Left renal cortex interstitium (tissue), 4 donors: ENCODE results near the gene LRRC66. TPM values are rescaled to one million over a fixed set of nuclear protein-coding genes. Genes with fewer than 3 reads are reported as not detected.

Experiments used
- DNase-seq, 4 donors: peaks; one replicate each; pipeline ENCODE4 v3.0.0-alpha.2; 2013; ENCODE audit warnings: low read depth in 4 of 4, low spot score in 2 of 4, missing footprints in 1 of 4
- polyA plus RNA-seq, 4 donors: library from polyadenylated mRNA; unstranded; fragments of 120-200 nt; gene quantifications; one replicate each; pipeline ENCODE4 v1.2.1, GENCODE V29; 2013; ENCODE audit not compliant: insufficient read length in 4 of 4

Gene LRRC66, protein sequence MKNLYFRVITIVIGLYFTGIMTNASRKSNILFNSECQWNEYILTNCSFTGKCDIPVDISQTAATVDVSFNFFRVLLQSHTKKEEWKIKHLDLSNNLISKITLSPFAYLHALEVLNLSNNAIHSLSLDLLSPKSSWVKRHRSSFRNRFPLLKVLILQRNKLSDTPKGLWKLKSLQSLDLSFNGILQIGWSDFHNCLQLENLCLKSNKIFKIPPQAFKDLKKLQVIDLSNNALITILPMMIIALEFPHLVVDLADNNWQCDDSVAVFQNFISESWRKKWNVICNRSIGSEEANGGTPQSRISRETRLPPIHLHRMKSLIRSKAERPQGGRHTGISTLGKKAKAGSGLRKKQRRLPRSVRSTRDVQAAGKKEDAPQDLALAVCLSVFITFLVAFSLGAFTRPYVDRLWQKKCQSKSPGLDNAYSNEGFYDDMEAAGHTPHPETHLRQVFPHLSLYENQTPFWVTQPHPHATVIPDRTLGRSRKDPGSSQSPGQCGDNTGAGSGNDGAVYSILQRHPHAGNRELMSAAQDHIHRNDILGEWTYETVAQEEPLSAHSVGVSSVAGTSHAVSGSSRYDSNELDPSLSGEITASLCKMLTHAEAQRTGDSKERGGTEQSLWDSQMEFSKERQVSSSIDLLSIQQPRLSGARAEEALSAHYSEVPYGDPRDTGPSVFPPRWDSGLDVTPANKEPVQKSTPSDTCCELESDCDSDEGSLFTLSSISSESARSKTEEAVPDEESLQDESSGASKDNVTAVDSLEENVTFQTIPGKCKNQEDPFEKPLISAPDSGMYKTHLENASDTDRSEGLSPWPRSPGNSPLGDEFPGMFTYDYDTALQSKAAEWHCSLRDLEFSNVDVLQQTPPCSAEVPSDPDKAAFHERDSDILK
- 1 to 10 TPM in 2 of 4 donors, under 1 TPM in 2; 0.52 to 1.2 (median 0.86) TPM for polyA plus RNA-seq

DNA sequence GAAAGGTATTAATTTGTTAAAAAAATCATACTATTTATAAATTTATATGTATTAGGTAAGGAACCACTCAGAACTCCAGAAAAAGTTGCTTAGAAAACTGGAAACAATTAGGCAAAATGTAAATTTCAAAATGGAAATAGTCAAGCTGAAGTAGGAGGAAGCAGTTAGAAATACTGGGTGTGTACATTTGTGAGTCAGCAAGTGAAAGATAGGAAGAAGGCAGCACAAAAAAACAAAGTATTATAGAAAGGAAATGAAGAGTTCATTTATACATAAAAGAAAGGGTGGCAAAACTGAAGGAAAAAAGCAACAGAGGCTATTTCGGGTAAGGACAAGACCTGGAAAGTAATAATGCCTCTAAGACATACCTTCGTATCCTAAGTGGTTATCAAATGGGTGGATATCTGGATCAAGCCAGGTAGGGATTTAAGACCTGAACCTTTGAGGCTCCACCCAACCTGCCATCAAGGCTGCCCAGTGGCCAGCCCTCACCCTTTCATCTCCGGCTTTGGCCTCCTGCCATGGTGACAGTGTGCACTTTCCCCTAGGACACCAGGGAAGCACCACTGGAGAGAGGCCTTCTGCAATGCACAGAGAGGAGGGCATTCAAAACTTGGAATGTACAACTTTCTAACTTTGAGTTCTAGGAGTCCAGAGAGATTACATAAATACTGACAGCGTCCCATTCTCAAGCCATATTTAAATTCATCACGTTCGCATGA is at the start of gene LRRC66:
Gene LRRC66 (minus strand): TSS at position 428 of the 722 bp plus-strand sequence. CDS start 2,750 bp downstream, outside the sequence.
- no peak for DNase-seq

DNA sequence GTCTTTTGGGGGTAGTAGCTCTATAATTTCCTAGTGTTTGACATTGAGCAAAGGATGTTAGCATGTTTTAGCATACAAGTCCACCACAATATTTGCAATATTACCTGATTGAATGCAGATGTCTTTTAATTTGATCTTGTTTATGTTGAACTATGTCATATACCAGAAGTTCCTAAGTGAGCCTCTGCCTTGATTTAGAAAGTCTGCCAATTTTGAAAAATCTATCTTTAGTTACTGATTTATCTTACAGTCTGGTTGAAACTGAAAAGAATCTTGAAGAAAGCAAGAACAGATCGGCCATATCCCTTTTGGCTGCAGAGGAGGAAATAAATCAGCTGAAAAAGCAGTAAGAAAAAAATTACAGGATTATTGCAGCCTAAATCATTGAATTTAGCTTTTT is 49.4 kb upstream of the LRRC66 start:
- no peak for DNase-seq

DNA sequence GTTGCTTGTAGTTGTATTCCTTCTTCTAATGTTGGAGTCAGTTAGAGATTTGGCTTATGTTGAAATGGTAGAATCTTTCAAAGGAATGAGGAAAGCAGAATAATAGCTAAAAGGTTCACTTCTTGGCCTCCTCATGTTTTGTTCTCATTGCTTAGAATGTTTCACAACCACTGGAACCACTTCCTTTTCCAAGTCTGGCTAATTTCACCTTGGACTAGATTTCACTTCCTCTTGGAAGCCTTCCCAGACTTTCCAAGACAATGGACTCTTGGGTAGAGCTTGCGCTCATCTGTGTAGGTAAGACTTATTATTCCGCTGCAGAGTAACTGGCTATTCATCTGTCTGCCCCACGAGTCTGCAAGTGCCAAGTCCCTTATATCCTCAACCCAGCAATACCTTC is 39.2 kb upstream of the LRRC66 start:
- DNase-seq: no peak

DNA sequence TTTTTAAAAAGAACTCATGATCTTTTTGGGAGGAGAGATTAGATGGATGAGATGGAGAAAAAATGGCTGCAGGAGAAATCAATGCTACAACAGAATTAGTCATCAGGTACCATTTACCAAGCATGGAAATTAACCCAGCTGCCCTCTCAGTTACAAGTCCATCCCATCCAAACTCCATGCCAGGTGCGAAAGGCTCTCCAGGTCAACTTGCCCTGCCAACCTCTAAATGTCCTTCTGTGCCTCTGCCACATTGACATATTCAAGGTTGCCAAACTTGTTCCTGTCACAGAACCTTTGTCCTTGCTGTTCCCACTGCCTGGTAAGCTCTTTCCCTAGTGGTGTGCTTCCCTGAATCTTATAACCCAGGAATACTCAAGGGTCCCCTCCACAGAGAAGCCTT is 38.1 kb upstream of the LRRC66 start:
- no peak for DNase-seq

DNA sequence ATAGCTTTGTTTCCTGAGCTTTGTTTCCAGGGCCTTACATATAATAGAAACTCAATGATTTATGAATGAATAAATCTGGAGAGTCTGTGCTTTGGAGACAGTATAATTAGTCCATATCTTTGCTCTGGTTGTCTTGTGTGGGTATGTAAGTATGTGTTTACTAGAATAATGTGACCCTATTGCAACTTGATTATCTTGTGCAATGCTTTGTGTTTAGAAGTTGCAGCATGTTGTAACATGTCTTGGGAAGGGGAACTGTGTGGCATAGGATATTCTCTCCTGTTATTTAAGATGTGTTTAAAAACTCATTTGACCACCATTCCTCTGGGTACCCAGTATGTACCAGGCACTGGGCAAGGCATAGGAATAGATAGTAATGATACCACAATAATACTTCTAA is 37.0 kb upstream of the LRRC66 start:
- DNase-seq: no peak

DNA sequence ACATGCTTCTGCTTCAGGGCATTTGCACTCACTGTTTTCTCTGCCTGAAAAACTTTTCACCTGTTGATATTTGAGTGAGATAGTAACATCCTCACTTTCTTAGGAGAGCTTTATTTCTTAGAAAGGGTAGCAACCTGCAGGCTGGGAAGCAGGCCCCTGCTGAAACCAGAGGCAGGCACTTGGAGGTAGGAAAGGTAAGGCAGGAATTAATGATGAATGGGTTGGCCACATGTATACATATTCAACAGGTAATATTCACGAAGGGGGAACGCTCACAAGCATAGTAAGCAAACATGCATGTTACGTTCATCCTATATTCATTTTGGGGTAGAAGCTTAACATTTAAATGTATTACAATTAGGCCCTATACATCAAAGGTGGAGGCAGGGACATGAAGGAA is 34.1 kb upstream of the LRRC66 start:
- no peak for DNase-seq

DNA sequence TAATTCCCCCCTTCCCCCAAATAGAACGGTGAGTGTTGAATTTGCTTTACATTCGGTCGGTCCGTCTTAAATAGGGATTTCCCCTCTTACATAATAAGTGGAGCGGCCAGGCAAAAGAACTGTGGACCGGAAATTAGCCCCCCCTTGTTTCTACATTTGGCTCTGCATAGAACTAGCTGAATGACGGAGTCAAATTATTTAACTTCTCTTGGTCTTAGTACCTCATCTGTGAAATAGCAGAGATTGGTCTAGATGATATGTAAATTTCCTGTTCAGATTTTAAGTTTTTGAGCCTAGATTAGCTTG is 32.3 kb upstream of the LRRC66 start:
- DNase-seq: no peak

DNA sequence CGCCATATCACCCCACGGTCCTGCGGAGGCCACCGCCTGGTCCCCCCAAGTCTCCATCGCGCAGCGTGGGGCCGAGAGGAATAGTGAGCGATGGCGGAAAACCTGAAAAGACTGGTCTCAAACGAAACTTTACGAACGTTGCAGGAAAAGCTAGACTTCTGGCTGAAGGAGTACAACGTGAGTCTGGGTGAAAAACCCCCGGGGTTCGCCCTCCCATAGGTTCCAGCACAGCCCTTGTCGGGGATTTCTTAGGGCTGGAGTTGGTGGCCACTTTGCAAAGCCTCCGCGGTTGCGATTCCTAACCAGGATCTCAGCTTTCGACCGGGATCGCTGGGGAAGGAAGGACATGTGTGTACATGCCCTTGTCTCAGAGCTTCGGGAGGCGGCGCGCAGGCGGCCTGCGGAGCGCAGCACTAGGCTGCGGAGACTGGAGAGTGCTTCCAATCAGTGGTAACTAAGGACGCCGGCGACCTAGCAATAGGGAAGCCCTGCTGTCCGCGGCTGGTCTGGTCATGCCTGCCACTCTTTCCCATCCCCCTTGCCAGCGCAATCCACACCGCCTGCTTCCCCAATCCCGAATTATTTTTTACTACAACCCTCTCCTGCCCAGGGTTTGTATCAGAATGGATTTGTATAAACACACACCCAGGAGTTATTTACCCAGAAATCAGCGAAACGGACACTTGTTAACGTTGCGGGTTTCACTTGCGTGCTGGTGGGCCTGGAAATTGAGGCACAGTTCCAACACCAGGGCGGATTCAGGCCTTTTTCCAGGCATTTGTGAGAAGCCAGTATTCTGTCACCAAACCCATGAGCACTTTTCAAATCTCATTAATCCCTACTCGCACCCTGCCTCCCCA is 31.7 kb upstream of the LRRC66 start:
- peak in 1 of 4 donors; percentile 32 for DNase-seq

DNA sequence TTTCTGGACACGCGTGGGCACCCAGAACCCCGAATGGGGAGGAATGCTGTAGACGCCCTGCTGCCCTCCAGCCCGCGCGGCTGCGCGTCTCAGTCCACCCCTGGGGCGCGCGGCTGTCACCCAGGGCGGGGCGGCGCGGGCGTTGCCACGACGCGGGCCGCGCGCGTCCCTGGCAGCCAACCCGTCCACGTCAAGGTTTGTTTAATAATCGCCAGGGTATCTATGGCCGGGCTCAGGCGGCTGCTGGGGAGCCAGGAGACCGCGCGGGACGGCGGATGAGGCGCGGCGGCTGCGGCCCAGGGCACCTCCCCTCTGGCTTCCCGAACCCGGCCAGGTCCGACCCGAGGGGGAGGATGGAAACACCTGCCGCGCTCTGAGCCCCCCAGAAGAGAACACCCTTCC is 31.1 kb upstream of the LRRC66 start, which contains the start of gene SPATA18:
Gene SPATA18 (plus strand): TSS at position 92 of the 402 bp plus-strand sequence. CDS start 401 bp downstream, outside the sequence.
- DNase-seq: no peak

DNA sequence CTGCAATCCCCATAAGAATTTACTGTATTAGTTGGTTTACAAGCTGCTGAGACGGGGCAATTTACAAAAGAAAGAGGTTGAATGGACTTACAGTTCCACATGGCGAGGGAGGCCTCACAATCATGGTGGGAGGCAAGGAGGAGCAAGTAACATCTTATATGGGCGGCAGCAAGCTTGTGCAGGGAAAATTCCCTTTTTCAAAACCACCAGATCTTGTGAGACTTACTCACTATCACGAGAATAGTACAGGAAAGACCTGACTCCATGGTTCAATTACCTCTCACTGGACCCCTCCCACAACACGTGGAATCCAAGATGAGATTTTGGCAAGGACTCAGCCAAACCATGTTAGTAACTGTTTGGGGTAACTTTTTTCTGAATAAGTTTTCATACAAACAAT is 29.1 kb upstream of the LRRC66 start:
- DNase-seq: no peak

DNA sequence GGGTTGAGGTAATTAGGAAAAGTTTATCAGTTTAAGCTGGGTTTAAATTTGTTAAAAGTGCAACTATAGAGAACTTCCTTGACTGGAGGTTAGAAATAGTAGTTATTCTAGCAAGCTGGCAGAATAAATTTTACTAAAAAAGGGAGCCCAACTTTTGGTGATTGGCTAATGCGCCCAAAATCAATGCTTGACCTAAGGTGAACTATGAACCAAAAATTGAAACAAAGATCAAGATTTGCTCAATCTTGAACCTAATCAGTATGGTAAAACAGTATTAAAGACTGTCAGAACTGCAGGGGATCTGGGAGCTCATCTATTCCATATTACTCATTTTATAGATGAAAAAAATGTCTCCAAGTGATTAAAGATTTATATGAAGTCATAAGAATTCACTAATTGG is 24.9 kb upstream of the LRRC66 start:
- no peak for DNase-seq

DNA sequence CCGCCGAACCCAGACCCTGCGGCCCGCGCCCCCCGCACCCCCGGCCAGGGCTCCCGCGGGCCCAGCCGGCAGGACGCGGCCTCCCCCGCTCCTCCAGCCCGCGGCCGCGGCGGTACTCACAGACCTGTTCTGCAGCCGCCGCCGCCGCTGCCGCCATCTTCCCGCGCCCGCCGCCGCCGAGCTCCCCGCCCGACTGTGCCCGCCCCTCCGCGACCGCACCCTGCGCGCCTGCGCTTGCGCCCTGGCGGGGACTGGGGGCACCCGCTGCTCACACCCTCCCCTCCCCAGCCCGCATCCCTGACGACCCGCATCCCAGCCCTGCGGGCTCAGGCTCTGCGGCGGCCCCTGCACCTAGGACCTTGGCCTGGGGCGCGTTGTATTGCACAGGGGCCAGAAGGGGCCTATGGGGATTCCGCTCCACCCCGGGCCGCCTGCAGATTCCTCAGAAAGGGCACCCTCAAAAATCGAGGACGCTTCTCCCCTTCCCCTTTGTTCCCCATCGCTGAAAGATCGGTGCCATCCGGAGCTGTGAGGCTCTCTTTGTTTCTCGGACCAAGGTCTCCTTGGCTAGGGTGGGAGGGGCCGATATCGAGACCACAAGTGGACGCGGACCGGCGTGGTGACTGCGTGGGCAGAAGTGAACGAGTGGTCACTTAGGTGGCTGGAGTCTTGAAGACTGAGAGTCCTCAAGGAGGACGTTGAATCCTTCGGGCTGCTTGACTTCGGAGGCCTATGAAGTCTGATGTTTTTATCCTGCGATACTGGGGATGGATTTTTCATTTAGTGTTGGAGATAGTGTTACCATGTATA is 18.1 kb upstream of the LRRC66 start, which contains the start of gene SGCB:
Gene SGCB (minus strand): TSS at position 197 of the 810 bp plus-strand sequence. CDS start 40 bp downstream, at position 157.
- peak in 2 of 4 donors; percentile 51 to 63 for DNase-seq

DNA sequence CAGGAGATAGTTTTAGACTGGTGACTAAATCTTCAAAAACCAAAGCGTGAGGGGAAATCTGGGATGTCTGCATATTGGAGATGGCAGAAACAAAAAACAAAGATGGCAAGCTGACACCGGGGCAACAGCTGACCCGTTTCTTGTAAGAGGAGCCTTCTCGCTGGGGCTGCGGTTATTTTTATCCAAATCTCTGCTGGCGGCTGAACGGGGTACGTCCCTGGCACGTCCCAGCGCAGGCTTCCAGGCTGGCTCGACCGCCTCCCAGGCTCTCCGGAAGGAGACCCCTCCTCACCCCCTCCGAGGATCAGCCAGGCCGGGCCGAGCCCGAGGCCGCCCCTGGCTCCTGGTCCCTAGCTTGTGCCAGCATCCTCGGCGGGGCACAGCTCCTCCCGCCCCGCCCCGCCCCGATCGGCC is 17.5 kb upstream of the LRRC66 start:
- peak in 1 of 4 donors; percentile 52 for DNase-seq

DNA sequence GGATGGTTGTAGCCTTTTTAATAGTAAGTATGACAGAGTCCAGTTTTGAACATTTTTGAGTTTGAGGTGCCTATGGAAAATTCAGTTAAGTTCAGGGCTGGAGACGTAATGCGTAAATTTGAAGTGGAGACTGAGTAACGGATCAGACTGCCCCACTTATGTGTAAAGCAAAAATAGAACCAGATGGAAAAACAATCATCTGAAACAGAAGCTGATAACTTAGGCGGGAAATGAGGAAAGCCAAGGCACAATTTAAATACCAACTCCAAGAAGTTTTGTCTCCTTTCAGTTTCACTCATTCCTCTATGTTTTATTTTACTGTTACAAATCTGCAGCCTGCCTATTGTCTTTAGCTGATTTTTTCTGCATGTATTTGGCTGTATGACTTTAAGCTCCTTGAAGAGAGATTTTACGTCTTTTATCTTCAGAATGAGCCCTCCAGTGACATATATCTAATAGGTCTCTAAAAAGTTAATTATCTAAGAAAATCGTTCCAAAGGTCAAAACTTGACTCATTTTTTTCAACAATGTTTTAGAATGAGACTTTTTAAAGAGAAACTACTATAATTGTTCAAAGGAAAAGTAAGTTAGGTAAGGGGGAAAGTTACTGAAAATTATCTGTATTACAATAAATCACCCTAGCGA is 16.8 kb upstream of the LRRC66 start:
- DNase-seq: no peak

DNA sequence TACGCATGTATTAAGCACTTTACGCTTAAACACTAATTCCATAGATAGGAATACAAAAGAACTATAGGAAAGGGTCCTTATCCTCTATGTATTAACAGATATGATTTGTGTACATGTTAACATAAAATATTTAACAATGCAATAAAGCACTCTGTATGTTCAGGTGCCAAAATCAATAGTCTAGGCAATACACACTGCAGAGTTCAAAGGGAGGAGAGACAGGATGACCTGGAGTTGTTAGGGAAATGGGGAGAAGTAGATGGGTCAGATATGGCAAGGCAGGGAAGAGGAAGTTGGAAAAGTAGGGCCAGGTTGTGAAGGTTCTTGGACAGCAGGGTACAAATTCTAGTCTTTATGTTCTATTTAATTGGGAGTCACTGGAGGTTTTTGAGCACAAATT is 15.0 kb upstream of the LRRC66 start:
- DNase-seq: no peak

DNA sequence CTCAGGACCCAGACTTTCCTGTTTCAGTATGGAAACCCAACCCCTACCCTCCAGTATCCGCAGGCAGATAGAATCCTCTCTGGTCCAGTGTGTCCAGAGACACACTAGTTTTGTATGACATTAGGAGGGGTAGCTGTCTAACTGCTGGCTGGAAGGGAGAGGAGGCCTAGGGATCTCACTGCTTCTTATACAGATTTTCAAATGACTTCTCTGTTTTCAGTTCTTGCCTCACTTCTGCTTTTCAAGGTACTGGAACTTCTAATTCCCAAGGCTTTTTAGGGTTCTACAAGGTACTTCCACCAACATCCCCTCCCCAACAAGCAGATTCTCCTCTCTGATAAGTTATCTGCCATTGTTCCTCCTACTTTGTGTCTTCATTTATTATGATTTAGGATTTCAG is 11.8 kb upstream of the LRRC66 start:
- no peak for DNase-seq

DNA sequence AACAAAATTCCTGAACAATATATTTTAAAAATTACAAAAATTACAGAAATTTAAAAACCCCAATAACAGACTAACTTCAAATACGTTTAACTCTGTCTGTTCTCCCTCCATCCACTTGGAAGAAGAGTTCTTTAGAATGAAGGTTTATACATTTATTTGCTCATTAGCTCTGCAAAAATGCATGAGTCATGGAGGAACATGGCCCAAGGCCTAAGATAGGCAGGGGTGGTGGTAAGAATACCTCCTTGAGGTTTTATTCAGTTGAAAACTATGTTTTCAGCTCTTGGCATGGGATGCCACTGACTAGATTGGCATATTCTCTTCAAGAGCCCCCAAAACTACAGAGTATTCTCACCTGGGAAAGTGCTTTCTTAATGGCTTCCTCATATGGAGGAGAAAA is 8.8 kb upstream of the LRRC66 start:
- DNase-seq: no peak

DNA sequence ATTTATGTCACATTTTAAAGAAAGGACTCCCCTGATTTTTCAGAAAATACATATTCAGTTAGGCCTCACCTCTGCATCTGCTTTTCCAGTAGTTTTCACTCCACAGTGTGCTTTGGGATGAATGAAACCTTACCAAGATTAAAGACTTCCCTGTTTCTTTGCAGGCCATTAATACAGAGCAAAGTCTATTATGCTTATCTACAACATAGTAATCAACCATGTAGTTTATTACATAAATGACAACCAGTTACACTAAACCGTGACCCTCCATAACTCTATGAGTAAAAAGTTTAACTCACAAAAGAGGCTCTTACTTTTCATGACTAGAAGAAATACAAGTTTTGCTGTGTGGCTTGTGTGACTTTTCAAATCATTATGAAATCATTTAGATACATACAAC is 2.3 kb downstream of the LRRC66 start:
- DNase-seq: no peak

DNA sequence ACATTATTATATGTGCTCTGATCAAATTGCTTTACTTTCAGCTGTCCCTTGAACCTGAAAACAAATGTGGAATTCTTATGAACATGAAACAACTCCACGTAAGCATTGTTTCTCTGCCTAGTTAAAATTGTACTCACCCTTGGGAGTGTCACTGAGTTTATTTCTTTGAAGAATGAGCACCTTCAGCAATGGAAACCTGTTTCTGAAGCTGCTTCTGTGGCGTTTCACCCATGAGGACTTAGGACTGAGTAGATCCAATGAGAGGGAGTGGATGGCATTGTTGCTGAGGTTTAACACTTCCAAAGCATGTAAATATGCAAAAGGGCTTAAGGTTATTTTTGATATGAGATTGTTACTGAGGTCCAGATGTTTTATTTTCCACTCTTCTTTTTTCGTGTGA is 3.2 kb downstream of the LRRC66 start:
- DNase-seq: no peak
